NT2/D1 (cell line): ENCODE data around the gene ADAMTS19.

Experiments
- SUZ12 ChIP-seq: IDR thresholded peaks from 2 replicates; pipeline ENCODE4 v1.6.1; 2011; ENCODE audit not compliant: insufficient read length, insufficient read depth; ENCODE audit errors: extremely low read depth
- YY1 ChIP-seq: IDR thresholded peaks from 2 replicates; pipeline ENCODE4 v1.6.1; 2011; ENCODE audit not compliant: insufficient read length, insufficient read depth

- no peak for TF ChIP-seq SUZ12
- no peak for TF ChIP-seq YY1
Observed at GRCh38 chr5:129499208-129499852, 39.2 kb downstream of the ADAMTS19 start.
